Measurements from ENCODE around the gene DPF3.

The DPF3 gene

GRCh38 chr14:72792051-72792788 lies 101.7 kb downstream of the DPF3 start:
- DNase-seq: no peak

- DNase-seq: no peak
Observed at GRCh38 chr14:72790887-72791566, 102.9 kb downstream of the DPF3 start.

GRCh38 chr14:72788972-72789728 lies 104.8 kb downstream of the DPF3 start:
- DNase-seq: no peak

- DNase-seq: no peak
Observed at GRCh38 chr14:72788255-72788654, 105.6 kb downstream of the DPF3 start.

GRCh38 chr14:72787841-72788240 lies 106.1 kb downstream of the DPF3 start:
- no peak for DNase-seq

GRCh38 chr14:72786378-72787350 lies 107.2 kb downstream of the DPF3 start:
- DNase-seq: no peak

- no peak for DNase-seq
Observed at GRCh38 chr14:72783741-72784140, 110.2 kb downstream of the DPF3 start.

- no peak for DNase-seq
Observed at GRCh38 chr14:72782817-72783216, 111.1 kb downstream of the DPF3 start.

GRCh38 chr14:72781561-72782508 lies 112.1 kb downstream of the DPF3 start:
- peak; percentile 82 for DNase-seq

- DNase-seq: peak; percentile 63
Observed at GRCh38 chr14:72780751-72781150, 113.2 kb downstream of the DPF3 start.

- DNase-seq: no peak
Observed at GRCh38 chr14:72779679-72780078, 114.2 kb downstream of the DPF3 start.

- no peak for DNase-seq
Observed at GRCh38 chr14:72777636-72778035, 116.3 kb downstream of the DPF3 start.

GRCh38 chr14:72776701-72777261 lies 117.1 kb downstream of the DPF3 start:
- no peak for DNase-seq

GRCh38 chr14:72775923-72776554 lies 117.9 kb downstream of the DPF3 start:
- DNase-seq: no peak

- no peak for DNase-seq
Observed at GRCh38 chr14:72774894-72775620, 118.8 kb downstream of the DPF3 start.

- no peak for DNase-seq
Observed at GRCh38 chr14:72774141-72774540, 119.8 kb downstream of the DPF3 start.

- no peak for DNase-seq
Observed at GRCh38 chr14:72771561-72771960, 122.3 kb downstream of the DPF3 start.

- DNase-seq: no peak
Observed at GRCh38 chr14:72766296-72766695, 127.6 kb downstream of the DPF3 start.

- DNase-seq: no peak
Observed at GRCh38 chr14:72763892-72764291, 130.0 kb downstream of the DPF3 start.

GRCh38 chr14:72759670-72760069 lies 134.2 kb downstream of the DPF3 start:
- DNase-seq: no peak

Data from HCEC 1CT (cell line).